Measurements from ENCODE around the gene RAB3IL1.

- no peak for TF ChIP-seq GATA2 (IDR thresholded peaks at IDR 0.05; ENCODE audit: low read depth, low read length)
- TF ChIP-seq GATA3 (IDR thresholded peaks at IDR 0.05; ENCODE audit: low read depth, low read length), result no peak
Observed at GRCh38 chr11:61862714-61863547, 54.4 kb downstream of the RAB3IL1 start.
